ENCODE measurements around the gene CAV1. TPM values are rescaled to one million over a fixed set of nuclear protein-coding genes. Genes with fewer than 3 reads are reported as not detected.
A peak's percentile ranks its signal among the peaks of the same experiment; 100 is the strongest.

Gene CAV1
- total RNA-seq, 1 donor from 2014 or later = 0.12 TPM

DNA sequence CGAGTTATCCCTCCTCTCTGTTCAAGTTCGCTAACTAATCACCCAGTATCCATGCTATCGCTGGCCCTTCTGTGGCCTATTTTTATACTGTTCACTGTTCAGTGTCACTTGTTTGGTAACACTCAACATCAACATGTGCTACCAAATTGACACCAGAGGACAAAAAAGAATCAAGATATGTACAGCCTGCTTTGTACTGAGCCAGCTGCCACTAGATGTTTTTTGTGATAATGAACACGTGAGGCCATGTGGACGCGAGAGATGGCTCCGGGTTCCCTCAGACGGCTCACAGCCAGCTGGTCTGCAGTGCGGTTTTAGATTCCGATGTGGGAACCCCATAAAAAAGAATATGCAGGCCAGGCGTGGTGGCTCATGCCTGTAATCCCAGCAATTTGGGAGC, 21.2 kb downstream of the CAV1 start:
- intact Hi-C loops (cut with micrococcal nuclease) = no loop called here
- Mint-ChIP-seq H3K4me1 (no peaks in the 10 kb centered on the region), H3K27ac (no peak overlapping the region), H3K4me3 (no peak overlapping the region), H3K9me3 (no peaks in the 10 kb centered on the region), H3K27me3 (peaks cover 15% of the 10 kb centered on the region), H3K36me3 (ENCODE audit: low read depth) (no peaks in the 10 kb centered on the region)
- no peak for DNase-seq

DNA sequence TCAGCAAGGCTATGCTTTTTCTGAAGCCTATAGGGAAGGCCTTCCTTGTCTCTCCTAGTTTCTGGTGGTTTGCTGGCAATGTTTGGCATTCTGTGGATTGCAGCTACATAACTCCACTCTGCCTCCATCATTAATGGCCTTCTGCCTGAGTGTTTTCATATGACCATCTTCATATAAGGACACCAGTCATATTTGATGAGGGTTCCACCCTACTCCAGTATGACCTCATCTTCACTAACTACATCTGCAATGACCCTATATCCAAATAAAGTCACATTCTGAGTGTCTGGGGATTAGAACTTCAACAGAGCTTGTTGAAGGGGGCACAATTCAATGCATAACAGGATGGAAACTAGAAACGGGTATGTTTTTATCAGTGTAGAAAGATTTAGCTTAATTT, 22.1 kb downstream of the CAV1 start:
- DNase-seq = peak; percentile 12
- Mint-ChIP-seq H3K36me3 (ENCODE audit: low read depth) (no peaks in the 10 kb centered on the region), H3K27me3 (peaks cover 8% of the 10 kb centered on the region), H3K27ac (no peak overlapping the region), H3K9me3 (no peaks in the 10 kb centered on the region), H3K4me3 (no peak overlapping the region), H3K4me1 (no peaks in the 10 kb centered on the region)
- intact Hi-C loops (cut with micrococcal nuclease) = no loop called here

DNA sequence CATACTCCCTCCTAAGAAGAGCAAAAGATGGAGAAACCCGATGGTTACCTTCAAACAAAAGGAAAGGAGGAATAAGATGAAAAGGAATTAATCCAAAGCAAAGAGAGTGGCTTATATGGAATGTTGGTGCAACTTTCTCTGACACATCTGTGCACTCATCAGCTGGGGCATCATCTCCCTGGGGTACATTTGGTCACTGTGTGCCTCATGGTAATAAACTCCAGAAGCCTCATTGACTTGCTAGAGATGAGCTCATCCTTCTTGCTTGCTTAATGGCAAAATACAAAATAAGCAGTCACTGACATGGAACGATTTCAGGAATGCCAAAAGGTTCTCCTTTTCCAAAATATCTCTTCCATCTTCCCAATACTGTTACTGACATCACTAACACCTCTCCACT, 22.5 kb downstream of the CAV1 start:
- Mint-ChIP-seq H3K9me3 (no peaks in the 10 kb centered on the region), H3K27me3 (peaks cover 8% of the 10 kb centered on the region), H3K36me3 (ENCODE audit: low read depth) (no peaks in the 10 kb centered on the region), H3K4me3 (no peak overlapping the region), H3K4me1 (no peaks in the 10 kb centered on the region), H3K27ac (no peak overlapping the region)
- intact Hi-C loops (cut with micrococcal nuclease) = no loop called here
- peak; percentile 15 for DNase-seq

DNA sequence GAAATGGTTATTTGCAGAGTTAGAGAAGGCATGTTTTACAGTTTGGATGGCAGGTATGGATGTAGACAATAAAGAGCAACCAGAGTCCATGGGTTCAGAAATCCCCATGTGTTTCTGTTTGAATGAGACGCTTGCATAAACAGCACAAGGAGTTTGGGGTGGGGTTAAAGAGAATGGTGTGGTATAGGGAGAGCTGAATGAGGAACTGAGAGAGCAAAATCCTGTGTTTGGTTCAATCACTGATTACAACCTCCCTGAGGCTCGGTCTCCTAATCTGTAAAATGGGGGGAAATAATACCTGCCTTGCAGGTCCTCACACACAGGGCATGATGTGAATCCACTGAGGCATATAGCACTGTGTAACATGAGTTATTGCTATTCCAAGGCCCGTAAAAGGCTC, 23.7 kb downstream of the CAV1 start:
- intact Hi-C loops (cut with micrococcal nuclease) = no loop called here

DNA sequence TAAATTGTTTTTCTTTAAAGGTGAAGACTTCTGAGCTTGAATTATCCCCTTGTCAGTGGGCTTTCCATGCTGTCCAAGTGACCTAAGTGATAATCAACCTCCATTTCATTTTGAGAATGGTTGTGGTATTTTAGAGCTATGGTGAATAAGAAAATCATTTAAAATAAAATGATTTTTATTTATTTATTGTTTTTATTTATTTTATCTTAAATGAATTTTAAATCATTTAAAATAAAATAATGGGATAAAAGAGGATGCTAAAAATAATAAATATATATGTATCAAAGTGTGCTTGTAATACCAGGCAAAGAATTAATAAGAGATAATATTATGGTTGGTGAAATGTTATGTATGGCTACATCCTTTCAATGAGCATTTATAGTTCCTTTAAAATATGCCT, 24.5 kb downstream of the CAV1 start:
- no peak for DNase-seq
- intact Hi-C loops (cut with micrococcal nuclease) = no loop called here
- Mint-ChIP-seq H3K9me3 (no peaks in the 10 kb centered on the region), H3K27ac (no peak overlapping the region), H3K4me3 (no peak overlapping the region), H3K36me3 (ENCODE audit: low read depth) (no peaks in the 10 kb centered on the region), H3K4me1 (no peaks in the 10 kb centered on the region), H3K27me3 (peaks cover 12% of the 10 kb centered on the region)

More for the DNA sequence above, 23.7 kb downstream of the CAV1 start:
- Mint-ChIP-seq H3K9me3 (no peaks in the 10 kb centered on the region), H3K4me3 (no peak overlapping the region), H3K4me1 (no peaks in the 10 kb centered on the region), H3K27ac (no peak overlapping the region), H3K27me3 (peaks cover 6% of the 10 kb centered on the region), H3K36me3 (ENCODE audit: low read depth) (no peaks in the 10 kb centered on the region)
- DNase-seq = peak; percentile 32

DNA sequence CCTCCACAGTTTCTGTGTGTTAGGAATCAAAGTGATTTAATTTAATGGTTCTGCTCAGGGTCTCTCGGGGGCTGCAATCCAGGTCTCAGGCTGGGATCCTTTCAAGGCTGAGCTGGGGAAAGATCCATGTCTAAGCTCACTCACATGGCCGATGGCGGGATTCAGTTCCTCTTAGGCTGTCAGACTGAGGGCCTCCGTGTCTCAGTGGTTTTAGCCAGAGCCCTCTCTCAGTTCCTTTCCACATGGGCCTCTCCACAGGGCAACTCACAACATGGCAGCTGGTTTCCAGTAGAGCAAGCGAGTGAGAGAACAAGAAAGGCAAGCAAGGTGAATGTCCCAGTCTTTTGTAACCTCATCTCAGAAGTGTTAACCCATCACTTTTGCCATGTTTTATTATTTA, 26.9 kb downstream of the CAV1 start:
- Mint-ChIP-seq H3K27me3 (peaks cover 18% of the 10 kb centered on the region), H3K36me3 (ENCODE audit: low read depth) (no peaks in the 10 kb centered on the region), H3K27ac (no peak overlapping the region), H3K4me1 (no peaks in the 10 kb centered on the region), H3K4me3 (no peak overlapping the region), H3K9me3 (no peaks in the 10 kb centered on the region)
- DNase-seq = peak; percentile 36
- intact Hi-C loops (cut with micrococcal nuclease) = no loop called here

DNA sequence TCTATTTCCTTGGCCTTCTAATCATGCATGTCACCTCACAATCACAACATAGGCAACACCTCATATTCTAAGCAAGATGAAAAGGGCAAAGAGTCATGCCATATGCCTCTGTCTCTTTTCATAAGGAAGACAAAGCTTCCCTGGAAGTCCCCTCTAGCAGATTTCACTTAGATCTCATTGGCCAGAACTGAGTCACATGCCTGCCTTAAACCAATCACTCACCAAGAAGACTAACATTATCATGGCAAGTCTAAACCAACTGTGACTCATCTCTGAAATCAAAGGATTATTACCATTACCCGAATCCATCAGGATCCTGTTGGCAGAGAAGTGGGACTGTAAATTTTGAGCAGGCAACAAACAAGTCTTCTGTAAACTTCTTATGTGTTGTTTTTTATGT, 27.8 kb downstream of the CAV1 start:
- H3K36me3 Mint-ChIP-seq (ENCODE audit: low read depth) = no peaks in the 10 kb centered on the region
- H3K27ac Mint-ChIP-seq = no peak overlapping the region
- intact Hi-C loops (cut with micrococcal nuclease) = no loop called here
- H3K4me1 Mint-ChIP-seq = no peaks in the 10 kb centered on the region
- peak; percentile 30 for DNase-seq
- peaks cover 21% of the 10 kb centered on the region for H3K27me3 Mint-ChIP-seq
- no peaks in the 10 kb centered on the region for H3K9me3 Mint-ChIP-seq
- no peak overlapping the region for H3K4me3 Mint-ChIP-seq

DNA sequence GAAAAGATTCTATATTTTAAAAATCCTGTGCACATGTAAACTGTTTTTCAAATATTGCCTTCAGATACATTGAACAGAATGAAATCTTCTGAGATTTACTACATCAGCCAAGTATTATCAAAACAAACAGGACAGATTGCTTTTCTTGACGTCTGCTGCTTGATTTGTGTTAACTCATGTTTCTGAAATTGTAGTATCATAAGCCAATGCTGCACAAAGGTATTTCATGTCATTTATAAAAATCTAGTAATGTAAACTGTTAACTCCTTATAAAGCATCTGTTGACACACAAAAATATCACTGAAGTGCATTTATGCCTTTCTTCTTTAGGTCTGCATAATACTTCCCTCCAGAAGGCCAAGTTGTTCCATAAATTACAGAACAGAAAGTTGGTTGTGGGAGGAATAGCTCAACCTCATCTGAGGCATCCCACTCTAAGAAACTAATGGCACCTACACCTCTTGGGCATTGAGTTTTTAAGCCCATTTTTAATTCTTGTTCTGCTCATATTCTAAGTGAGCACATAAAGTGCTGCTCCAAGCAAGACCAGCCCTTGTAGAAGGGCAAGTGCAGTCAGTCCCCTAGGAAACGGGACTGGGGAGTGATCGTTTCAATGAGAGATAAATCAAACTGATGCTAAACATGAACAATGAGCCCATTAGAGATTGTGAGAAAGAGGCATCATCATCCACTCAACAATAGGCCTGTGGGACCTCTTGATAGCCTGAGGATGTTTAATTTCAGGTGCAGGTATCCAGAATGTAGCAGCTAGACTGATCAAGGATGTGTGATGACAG, 28.5 kb downstream of the CAV1 start:
- Mint-ChIP-seq H3K9me3 (no peaks in the 10 kb centered on the region), H3K27me3 (peaks cover 25% of the 10 kb centered on the region), H3K4me3 (no peak overlapping the region), H3K27ac (no peak overlapping the region), H3K36me3 (ENCODE audit: low read depth) (no peaks in the 10 kb centered on the region), H3K4me1 (no peaks in the 10 kb centered on the region)
- no peak for DNase-seq
- intact Hi-C loops (cut with micrococcal nuclease) = no loop called here

DNA sequence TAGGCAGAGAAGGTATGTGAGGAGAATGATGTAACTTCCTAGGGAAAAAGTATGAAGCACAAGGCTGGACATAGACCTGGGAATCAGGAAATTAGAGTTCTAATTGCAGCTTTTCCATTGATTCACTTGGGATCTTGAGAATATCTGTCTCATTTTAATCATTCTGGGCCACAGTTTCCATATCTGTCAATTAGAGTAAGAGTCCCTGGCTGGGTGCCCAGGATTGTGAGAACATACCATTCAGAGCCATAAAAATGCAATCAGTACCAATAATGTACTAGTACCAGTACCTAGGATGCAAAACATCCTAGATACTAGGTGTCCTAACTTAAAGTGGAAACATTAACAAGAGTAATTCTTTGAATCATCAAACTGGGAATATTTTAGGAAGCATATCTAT, 29.6 kb downstream of the CAV1 start:
- no peaks in the 10 kb centered on the region for H3K9me3 Mint-ChIP-seq
- H3K4me3 Mint-ChIP-seq = no peak overlapping the region
- H3K27me3 Mint-ChIP-seq = peaks cover 26% of the 10 kb centered on the region
- H3K36me3 Mint-ChIP-seq (ENCODE audit: low read depth) = no peaks in the 10 kb centered on the region
- no peak overlapping the region for H3K27ac Mint-ChIP-seq
- intact Hi-C loops (cut with micrococcal nuclease) = no loop called here
- DNase-seq = peak; percentile 4
- H3K4me1 Mint-ChIP-seq = no peaks in the 10 kb centered on the region

DNA sequence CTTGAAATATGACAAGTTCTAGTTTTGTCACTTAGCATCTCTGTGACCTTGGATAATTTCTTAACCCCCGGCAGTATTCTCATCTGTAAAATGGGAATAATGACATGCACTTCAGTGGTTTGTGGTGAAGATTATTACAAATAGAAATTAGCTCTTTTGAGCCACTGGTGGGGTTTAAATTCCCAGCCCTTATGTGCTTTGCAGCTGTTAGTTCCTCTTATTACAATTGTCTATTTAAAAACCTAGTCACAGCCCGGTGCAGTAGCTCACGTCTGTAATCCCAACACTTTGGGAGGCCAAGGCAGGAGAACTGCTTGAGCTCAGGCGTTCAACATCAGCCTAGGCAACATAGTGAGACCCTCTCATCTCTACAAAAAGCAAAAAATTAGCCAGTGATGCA, 30.1 kb downstream of the CAV1 start:
- no peaks in the 10 kb centered on the region for H3K9me3 Mint-ChIP-seq
- H3K4me3 Mint-ChIP-seq = no peak overlapping the region
- intact Hi-C loops (cut with micrococcal nuclease) = no loop called here
- DNase-seq = no peak
- no peaks in the 10 kb centered on the region for H3K4me1 Mint-ChIP-seq
- peaks cover 30% of the 10 kb centered on the region for H3K27me3 Mint-ChIP-seq
- no peaks in the 10 kb centered on the region for H3K36me3 Mint-ChIP-seq (ENCODE audit: low read depth)
- H3K27ac Mint-ChIP-seq = no peak overlapping the region

DNA sequence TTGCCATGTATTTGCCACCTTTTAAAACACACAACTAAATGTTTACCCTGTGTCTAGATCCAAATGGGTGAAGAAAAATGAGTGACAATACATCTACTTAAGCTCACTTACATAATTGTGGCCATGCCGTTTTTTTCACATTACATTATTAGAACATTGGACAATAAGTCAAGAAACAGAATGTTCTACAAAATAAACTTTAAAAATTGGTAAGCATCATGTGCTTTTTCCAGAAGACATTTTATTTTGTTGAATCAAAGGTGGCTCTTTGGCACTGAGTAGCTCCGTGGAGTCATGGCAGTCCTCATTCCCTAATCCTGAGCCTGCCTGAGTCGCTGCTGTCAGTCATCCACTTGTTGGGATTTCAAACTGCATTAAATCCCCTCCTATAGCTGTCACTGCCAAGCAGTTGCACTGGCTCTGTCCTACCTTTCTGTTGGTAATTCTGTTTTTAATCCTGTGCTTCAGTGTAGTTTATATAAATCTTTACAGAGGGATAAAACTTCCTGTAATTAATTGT, 32.3 kb downstream of the CAV1 start:
- H3K36me3 Mint-ChIP-seq (ENCODE audit: low read depth) = no peaks in the 10 kb centered on the region
- H3K9me3 Mint-ChIP-seq = no peaks in the 10 kb centered on the region
- no peak for DNase-seq
- intact Hi-C loops (cut with micrococcal nuclease) = no loop called here
- no peak overlapping the region for H3K4me3 Mint-ChIP-seq
- H3K27me3 Mint-ChIP-seq = peaks cover 33% of the 10 kb centered on the region
- H3K4me1 Mint-ChIP-seq = no peaks in the 10 kb centered on the region
- no peak overlapping the region for H3K27ac Mint-ChIP-seq

DNA sequence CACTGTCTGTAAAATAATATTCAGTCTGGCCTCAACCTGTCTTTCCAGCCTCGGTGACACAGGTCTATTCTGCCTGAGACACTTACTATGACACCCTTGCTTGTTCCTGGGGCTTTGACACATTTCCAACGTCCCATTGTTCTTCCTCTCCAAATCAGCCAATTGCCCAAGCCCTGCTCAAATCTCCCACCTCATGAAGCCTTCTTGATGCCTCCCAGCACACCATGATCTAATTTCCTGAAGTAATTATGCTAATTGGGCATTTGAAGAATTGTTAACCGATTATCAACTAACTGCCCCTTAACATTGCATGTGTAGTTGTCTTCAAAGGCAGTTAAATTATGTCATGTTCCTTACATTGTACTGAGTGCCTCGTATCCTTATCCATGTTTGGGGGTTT, 33.1 kb downstream of the CAV1 start:
- intact Hi-C loops (cut with micrococcal nuclease) = no loop called here
- DNase-seq = no peak
- Mint-ChIP-seq H3K36me3 (ENCODE audit: low read depth) (no peaks in the 10 kb centered on the region), H3K4me3 (no peak overlapping the region), H3K27ac (no peak overlapping the region), H3K4me1 (no peaks in the 10 kb centered on the region), H3K27me3 (peaks cover 36% of the 10 kb centered on the region), H3K9me3 (no peaks in the 10 kb centered on the region)

DNA sequence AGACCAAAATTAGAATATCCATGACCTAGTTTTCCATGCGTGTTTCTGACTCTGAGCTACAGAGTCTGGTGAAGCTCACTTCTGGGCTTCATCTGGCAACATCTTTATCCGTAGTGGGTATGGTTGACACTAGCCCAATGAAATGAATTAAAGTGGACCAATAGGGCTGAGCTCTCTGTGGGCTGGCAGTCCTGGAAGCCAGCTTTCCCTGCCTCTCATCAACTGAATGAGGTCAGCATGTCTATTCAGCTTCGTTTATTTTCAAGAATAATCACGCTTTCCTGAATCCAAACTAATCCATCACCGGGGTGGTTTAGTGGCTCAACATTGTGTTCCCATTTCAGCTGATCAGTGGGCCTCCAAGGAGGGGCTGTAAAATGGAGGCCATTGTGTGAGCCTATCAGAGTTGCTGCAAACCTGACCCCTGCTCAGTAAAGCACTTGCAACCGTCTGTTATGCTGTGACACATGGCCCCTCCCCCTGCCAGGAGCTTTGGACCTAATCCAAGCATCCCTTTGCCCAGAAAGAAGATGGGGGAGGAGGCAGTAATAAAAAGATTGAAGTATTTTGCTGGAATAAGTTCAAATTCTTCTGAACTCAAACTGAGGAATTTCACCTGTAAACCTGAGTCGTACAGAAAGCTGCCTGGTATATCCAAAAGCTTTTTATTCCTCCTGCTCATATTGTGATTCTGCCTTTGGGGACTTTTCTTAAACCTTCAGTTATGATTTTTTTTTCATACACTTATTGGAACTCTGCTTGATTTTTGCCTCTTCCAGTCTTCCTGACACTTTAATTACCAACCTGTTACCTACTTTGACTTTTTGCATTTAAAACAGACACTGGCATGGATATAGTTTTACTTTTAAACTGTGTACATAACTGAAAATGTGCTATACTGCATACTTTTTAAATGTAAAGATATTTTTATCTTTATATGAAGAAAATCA, 35.5 kb downstream of the CAV1 start:
- DNase-seq = no peak
- Mint-ChIP-seq H3K27me3 (peaks cover 29% of the 10 kb centered on the region), H3K4me1 (no peaks in the 10 kb centered on the region), H3K4me3 (no peak overlapping the region), H3K36me3 (ENCODE audit: low read depth) (no peaks in the 10 kb centered on the region), H3K27ac (no peak overlapping the region), H3K9me3 (no peaks in the 10 kb centered on the region)
- intact Hi-C loops (cut with micrococcal nuclease) = no loop called here

All from activated CD4-positive, alpha-beta T cell treated with anti-CD3 and anti-CD28 coated beads, Interleukin-2, amount 10 ng/mL, durations not matched to agents 24 days and 14 days (primary cell).